HFFc6 (cell line): ENCODE measurements around the gene VGLL4. TPM values are rescaled to one million over a fixed set of nuclear protein-coding genes. Genes with fewer than 3 reads are reported as not detected.

Source experiments
- DNase-seq: peaks from one replicate; pipeline ENCODE4 v3.0.0-alpha.2; 2018
- H3K27ac Mint-ChIP-seq: 2 replicates; pipeline ENCODE4 v1.8.0; 2020; ENCODE audit warnings: mild to moderate bottlenecking, mixed read lengths
- H3K27me3 Mint-ChIP-seq: 2 replicates; pipeline ENCODE4 v1.8.0; 2021; ENCODE audit warnings: mild to moderate bottlenecking, moderate library complexity, mixed read lengths; ENCODE audit not compliant: insufficient read depth
- H3K36me3 Mint-ChIP-seq: 2 replicates; pipeline ENCODE4 v1.8.0; 2021; ENCODE audit warnings: low read depth, mixed read lengths
- H3K4me1 Mint-ChIP-seq: 2 replicates; pipeline ENCODE4 v1.8.0; 2020; ENCODE audit warnings: low read depth, mixed read lengths
- H3K4me3 Mint-ChIP-seq: 2 replicates; pipeline ENCODE4 v1.8.0; 2020; ENCODE audit warnings: mild to moderate bottlenecking, moderate library complexity, mixed read lengths
- H3K9me3 Mint-ChIP-seq: 2 replicates; pipeline ENCODE4 v1.8.0; 2020; ENCODE audit warnings: mild to moderate bottlenecking, mixed read lengths
- CTCF ChIP-seq: fragments of 200-600 bp; sonication (generic); IDR thresholded peaks from 2 replicates; pipeline ENCODE4 v1.5.0; 2021; ENCODE audit warnings: antibody characterized with exemption, mild to moderate bottlenecking
- total RNA-seq, 6 experiments: library from RNA; stranded (reverse); fragmentation: NEBNext Ultra II Directional; extraction: Animal tissue kit (Norgen Biotek cat#: 25700); gene quantifications; 2 replicates in 1 of 6; 3 replicates in 5 of 6; pipeline ENCODE4 v1.2.3, GENCODE V29; 2021

Gene VGLL4
- total RNA-seq, 6 experiments from 2014 or later, result 31.6 to 42.2 (median 33.8) TPM

GRCh38 chr3:11636394-11636770 is 7.3 kb downstream of the VGLL4 start:
- no peak for DNase-seq
- H3K4me3 Mint-ChIP-seq, result peak overlapping the region; percentile 100; the same call in 1 of the 2 replicates
- peaks cover 31% of the 10 kb centered on the region for H3K36me3 Mint-ChIP-seq
- H3K27me3 Mint-ChIP-seq, result no peaks in the 10 kb centered on the region; the same call in none of the 2 replicates
- H3K9me3 Mint-ChIP-seq, result no peaks in the 10 kb centered on the region
- H3K27ac Mint-ChIP-seq, result peak overlapping the region; percentile 100
- peaks cover 99% of the 10 kb centered on the region for H3K4me1 Mint-ChIP-seq
- TF ChIP-seq CTCF, result no peak

- Mint-ChIP-seq H3K27ac (peak overlapping the region; percentile 58; the same call in 1 of the 2 replicates), H3K9me3 (no peaks in the 10 kb centered on the region), H3K27me3 (no peaks in the 10 kb centered on the region; the same call in none of the 2 replicates), H3K4me3 (peak overlapping the region; percentile 23), H3K36me3 (peaks cover 33% of the 10 kb centered on the region), H3K4me1 (peaks cover 100% of the 10 kb centered on the region)
- DNase-seq, result no peak
- no peak for TF ChIP-seq CTCF
These were observed 7.9 kb downstream of the VGLL4 start for GRCh38 chr3:11635680-11636393.

GRCh38 chr3:11634974-11635612 is 8.6 kb downstream of the VGLL4 start:
- no peak for DNase-seq
- Mint-ChIP-seq H3K9me3 (no peaks in the 10 kb centered on the region), H3K4me1 (peaks cover 97% of the 10 kb centered on the region), H3K36me3 (peaks cover 26% of the 10 kb centered on the region), H3K27me3 (no peaks in the 10 kb centered on the region; the same call in 1 of the 2 replicates), H3K4me3 (peak overlapping the region; percentile 27), H3K27ac (peak overlapping the region; percentile 43)
- no peak for TF ChIP-seq CTCF

GRCh38 chr3:11634081-11634635 is 9.6 kb downstream of the VGLL4 start:
- peak overlapping the region; percentile 11 for H3K27ac Mint-ChIP-seq
- TF ChIP-seq CTCF, result no peak
- H3K4me1 Mint-ChIP-seq, result peaks cover 97% of the 10 kb centered on the region
- H3K9me3 Mint-ChIP-seq, result no peaks in the 10 kb centered on the region
- DNase-seq, result no peak
- H3K36me3 Mint-ChIP-seq, result peaks cover 27% of the 10 kb centered on the region
- H3K27me3 Mint-ChIP-seq, result no peaks in the 10 kb centered on the region; the same call in 1 of the 2 replicates
- no peak overlapping the region for H3K4me3 Mint-ChIP-seq

GRCh38 chr3:11632966-11633365 is 10.7 kb downstream of the VGLL4 start:
- Mint-ChIP-seq H3K27me3 (no peaks in the 10 kb centered on the region; the same call in 1 of the 2 replicates), H3K4me3 (no peak overlapping the region; the same call in 1 of the 2 replicates)

More at GRCh38 chr3:11632966-11633365, 10.7 kb downstream of the VGLL4 start:
- no peaks in the 10 kb centered on the region for H3K9me3 Mint-ChIP-seq
- H3K4me1 Mint-ChIP-seq, result peaks cover 90% of the 10 kb centered on the region
- no peak for TF ChIP-seq CTCF
- H3K36me3 Mint-ChIP-seq, result peaks cover 22% of the 10 kb centered on the region; the same call in 1 of the 2 replicates
- H3K27ac Mint-ChIP-seq, result peak overlapping the region; percentile 22
- no peak for DNase-seq
